Trophoblast cell (in vitro differentiated cells and primary cell): Measurements from ENCODE around the gene LRBA.

Experiments
- DNase-seq, 2 donors: peaks; one replicate each; pipeline ENCODE4 v3.0.0-alpha.2; 2016
- H2AFZ ChIP-seq: 2 replicates; pipeline ENCODE4 v1.6.1; 2013; ENCODE audit warnings: low read length, moderate library complexity, mild to moderate bottlenecking; ENCODE audit not compliant: insufficient read depth, poor library complexity
- H2AK5ac ChIP-seq: 2 replicates; pipeline ENCODE4 v1.6.1; 2013; ENCODE audit warnings: mild to moderate bottlenecking, low read length
- H2BK120ac ChIP-seq: 2 replicates; pipeline ENCODE4 v1.6.1; 2013; ENCODE audit warnings: low read length, mild to moderate bottlenecking, moderate library complexity; ENCODE audit not compliant: insufficient read depth, poor library complexity
- H2BK12ac ChIP-seq: 2 replicates; pipeline ENCODE4 v1.6.1; 2013; ENCODE audit warnings: mild to moderate bottlenecking, low read length, moderate library complexity
- H2BK5ac ChIP-seq: 2 replicates; pipeline ENCODE4 v1.6.1; 2013; ENCODE audit warnings: low read length, low read depth, moderate library complexity, mild to moderate bottlenecking; ENCODE audit not compliant: poor library complexity
- H3K14ac ChIP-seq: 2 replicates; pipeline ENCODE4 v1.6.1; 2013; ENCODE audit warnings: mild to moderate bottlenecking, low read length
- H3K18ac ChIP-seq: 2 replicates; pipeline ENCODE4 v1.6.1; 2013; ENCODE audit warnings: mild to moderate bottlenecking, low read length
- H3K23ac ChIP-seq: 2 replicates; pipeline ENCODE4 v1.6.1; 2013; ENCODE audit warnings: low read length
- H3K27ac ChIP-seq: 2 replicates; pipeline ENCODE4 v1.5.1; 2013; ENCODE audit warnings: low read depth, mild to moderate bottlenecking, inconsistent platforms, low read length, moderate library complexity
- H3K27me3 ChIP-seq: 2 replicates; pipeline ENCODE4 v1.6.1; 2013; ENCODE audit warnings: inconsistent platforms, mild to moderate bottlenecking, low read length, moderate library complexity; ENCODE audit not compliant: insufficient read depth
- H3K36me3 ChIP-seq, 2 experiments: 1 replicate in 1 of 2; 2 replicates in 1 of 2; pipeline ENCODE4 v1.6.1; 2013; ENCODE audit warnings: low read length in 2 of 2, mild to moderate bottlenecking in 2 of 2, moderate library complexity in 1 of 2; ENCODE audit not compliant: insufficient read depth in 2 of 2, control insufficient read depth in 1 of 2
- H3K4ac ChIP-seq: 2 replicates; pipeline ENCODE4 v1.6.1; 2013; ENCODE audit warnings: low read depth, mild to moderate bottlenecking, low read length, moderate library complexity
- H3K4me1 ChIP-seq, 2 experiments: 1 replicate in 1 of 2; 2 replicates in 1 of 2; pipeline ENCODE4 v1.6.1; 2013; ENCODE audit warnings: low read length in 2 of 2, mild to moderate bottlenecking in 2 of 2, moderate library complexity in 1 of 2; ENCODE audit not compliant: insufficient read depth in 2 of 2, control insufficient read depth in 1 of 2
- H3K4me2 ChIP-seq: 2 replicates; pipeline ENCODE4 v1.6.1; 2013; ENCODE audit warnings: inconsistent platforms, mild to moderate bottlenecking, low read length, moderate library complexity
- H3K4me3 ChIP-seq: 2 replicates; pipeline ENCODE4 v1.5.1; 2013; ENCODE audit warnings: mild to moderate bottlenecking, low read depth, low read length, inconsistent platforms
- H3K79me1 ChIP-seq: one replicate; pipeline ENCODE4 v1.6.1; 2013; ENCODE audit warnings: low read length
- H3K79me2 ChIP-seq: 2 replicates; pipeline ENCODE4 v1.6.1; 2013; ENCODE audit warnings: low read length, mild to moderate bottlenecking; ENCODE audit not compliant: control insufficient read depth, insufficient read depth, poor library complexity
- H3K9ac ChIP-seq: 2 replicates; pipeline ENCODE4 v1.6.1; 2013; ENCODE audit warnings: mild to moderate bottlenecking, low read length
- H3K9me3 ChIP-seq: 2 replicates; pipeline ENCODE4 v1.6.1; 2013; ENCODE audit warnings: low read depth, mild to moderate bottlenecking, control low read depth, inconsistent platforms, low read length; ENCODE audit not compliant: insufficient read depth
- H4K12ac ChIP-seq: 2 replicates; pipeline ENCODE4 v1.6.1; 2013; ENCODE audit warnings: low read depth, mild to moderate bottlenecking, low read length, moderate library complexity
- H4K8ac ChIP-seq: 2 replicates; pipeline ENCODE4 v1.6.1; 2013; ENCODE audit warnings: low read depth, mild to moderate bottlenecking, low read length, moderate library complexity
- H4K91ac ChIP-seq: one replicate; pipeline ENCODE4 v1.6.1; 2013; ENCODE audit warnings: low read depth, mild to moderate bottlenecking, low read length, moderate library complexity
- WGBS: extraction: QIAGEN DNeasy Blood & Tissue Kit; methylation state at CpG from one replicate; pipeline ENCODE4 v1.1.7; 2013; ENCODE audit warnings: missing lambda C conversion rate; ENCODE audit not compliant: insufficient read length, insufficient coverage; ENCODE audit errors: extremely low coverage; 5-methylcytosine and 5-hydroxymethylcytosine counted together

The LRBA gene

DNA sequence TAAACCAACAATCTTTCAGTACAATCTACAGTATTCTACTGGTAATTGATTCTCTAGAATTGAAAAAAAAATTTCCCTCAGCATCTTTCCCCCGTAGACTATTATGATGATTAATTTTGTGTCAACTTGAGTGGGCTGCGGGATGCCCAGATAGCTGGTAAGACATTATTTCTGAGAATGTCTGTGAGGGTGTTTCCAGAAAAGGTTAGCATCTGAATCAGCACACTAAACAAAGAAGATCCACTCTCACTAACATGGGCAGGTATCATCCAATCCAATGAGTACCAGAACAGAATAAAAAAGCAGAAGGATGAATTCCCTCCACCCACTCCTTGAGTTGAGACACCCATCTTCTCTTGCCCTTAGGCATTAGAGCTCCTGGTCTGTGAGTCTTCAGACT, 619.2 kb downstream of the LRBA start:
- H3K9ac ChIP-seq = no peak overlapping the region
- no peak overlapping the region for H2AK5ac ChIP-seq
- H3K4me2 ChIP-seq = no peak overlapping the region
- no peaks in the 10 kb centered on the region for H3K4me1 ChIP-seq
- H4K8ac ChIP-seq = no peak overlapping the region
- WGBS = no CpG with 5 or more reads among the region's 2 CpGs
- H3K36me3 ChIP-seq = no peaks in the 10 kb centered on the region
- H2AFZ ChIP-seq = no peak overlapping the region
- no peaks in the 10 kb centered on the region for H3K27me3 ChIP-seq
- no peak overlapping the region for H4K12ac ChIP-seq
- no peak overlapping the region for H2BK120ac ChIP-seq
- no peak overlapping the region for H3K4me3 ChIP-seq
- no peak overlapping the region for H3K4ac ChIP-seq
- H3K23ac ChIP-seq = no peak overlapping the region
- H3K14ac ChIP-seq = no peak overlapping the region
- no peak overlapping the region for H3K27ac ChIP-seq
- H4K91ac ChIP-seq = no peak overlapping the region
- H3K79me2 ChIP-seq = no peaks in the 10 kb centered on the region
- no peak overlapping the region for H2BK5ac ChIP-seq
- H3K9me3 ChIP-seq = peaks cover 3% of the 10 kb centered on the region
- no peak overlapping the region for H2BK12ac ChIP-seq
- H3K18ac ChIP-seq = no peak overlapping the region
- H3K79me1 ChIP-seq = no peaks in the 10 kb centered on the region
- DNase-seq = no peak

GRCh38 chr4:150394046-150394445, 621.0 kb downstream of the LRBA start:
- Histone ChIP-seq H3K27ac (no peak overlapping the region), H3K9ac (no peak overlapping the region), H4K8ac (no peak overlapping the region), H2AFZ (no peak overlapping the region), H3K79me2 (no peaks in the 10 kb centered on the region), H3K14ac (no peak overlapping the region), H4K91ac (no peak overlapping the region), H3K4me1 (no peaks in the 10 kb centered on the region), H3K79me1 (no peaks in the 10 kb centered on the region), H2AK5ac (no peak overlapping the region), H3K4me3 (no peak overlapping the region), H2BK12ac (no peak overlapping the region), H3K9me3 (peaks cover 3% of the 10 kb centered on the region), H3K23ac (no peak overlapping the region), H3K36me3 (no peaks in the 10 kb centered on the region), H3K18ac (no peak overlapping the region), H3K4ac (no peak overlapping the region), H3K27me3 (no peaks in the 10 kb centered on the region), H2BK5ac (no peak overlapping the region), H2BK120ac (no peak overlapping the region), H4K12ac (no peak overlapping the region), H3K4me2 (no peak overlapping the region)
- DNase-seq = no peak

DNA sequence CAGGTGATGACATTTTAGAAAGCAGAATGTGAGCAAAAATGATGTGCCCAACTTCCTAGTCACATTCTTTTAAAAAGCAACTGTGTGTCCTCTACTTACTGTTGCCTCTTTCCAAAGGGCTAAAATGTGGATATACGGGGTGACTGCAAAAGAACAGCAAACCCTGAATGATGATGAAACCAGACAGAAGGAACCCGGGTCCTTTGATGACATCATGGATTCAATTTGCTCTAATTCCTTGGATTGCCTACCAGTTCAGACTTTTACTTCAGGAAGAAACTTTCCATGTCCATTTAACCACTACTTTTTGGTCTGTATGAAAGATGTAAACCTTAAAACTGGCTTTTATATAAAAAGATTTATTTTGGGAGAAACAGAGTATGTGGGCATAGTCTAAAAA, 624.0 kb downstream of the LRBA start:
- H3K18ac ChIP-seq = no peak overlapping the region
- H3K27me3 ChIP-seq = no peaks in the 10 kb centered on the region
- no peak overlapping the region for H3K27ac ChIP-seq
- H3K9me3 ChIP-seq = peaks cover 3% of the 10 kb centered on the region
- no peak overlapping the region for H3K23ac ChIP-seq
- no peak overlapping the region for H3K14ac ChIP-seq
- H2BK5ac ChIP-seq = no peak overlapping the region
- no peak overlapping the region for H2AFZ ChIP-seq
- DNase-seq = no peak
- no peak overlapping the region for H3K4me3 ChIP-seq
- no peak overlapping the region for H4K12ac ChIP-seq
- H3K4me2 ChIP-seq = no peak overlapping the region
- no peaks in the 10 kb centered on the region for H3K36me3 ChIP-seq
- no CpG with 5 or more reads among the region's 2 CpGs for WGBS
- no peaks in the 10 kb centered on the region for H3K4me1 ChIP-seq
- H3K4ac ChIP-seq = no peak overlapping the region
- no peak overlapping the region for H4K91ac ChIP-seq
- H3K79me2 ChIP-seq = no peaks in the 10 kb centered on the region
- H3K79me1 ChIP-seq = no peaks in the 10 kb centered on the region
- H2BK12ac ChIP-seq = no peak overlapping the region
- no peak overlapping the region for H4K8ac ChIP-seq
- H2BK120ac ChIP-seq = no peak overlapping the region
- H3K9ac ChIP-seq = no peak overlapping the region
- H2AK5ac ChIP-seq = no peak overlapping the region

DNA sequence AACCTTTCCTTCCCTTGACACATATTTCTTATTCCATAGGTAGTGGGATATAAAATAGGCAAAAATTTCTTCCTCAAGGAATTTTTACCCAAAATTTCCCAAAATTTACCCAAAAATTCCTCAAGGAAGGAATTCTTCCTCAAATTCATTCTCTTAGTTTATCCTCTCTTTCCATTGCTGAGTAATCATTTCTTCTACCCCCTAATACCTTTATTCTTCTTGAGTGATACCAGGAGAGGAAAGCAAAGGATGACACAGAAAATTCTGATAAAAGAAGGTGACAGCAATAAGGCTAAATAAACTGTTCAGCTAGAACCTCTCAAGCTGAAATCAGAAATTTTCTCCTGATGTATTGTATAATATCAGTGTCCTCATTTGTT, 624.6 kb downstream of the LRBA start:
- Histone ChIP-seq H2AK5ac (no peak overlapping the region), H4K12ac (no peak overlapping the region), H2AFZ (no peak overlapping the region), H3K79me1 (no peaks in the 10 kb centered on the region), H3K9me3 (peaks cover 3% of the 10 kb centered on the region), H3K27me3 (no peaks in the 10 kb centered on the region), H2BK5ac (no peak overlapping the region), H2BK120ac (no peak overlapping the region), H4K8ac (no peak overlapping the region), H3K23ac (no peak overlapping the region), H3K79me2 (no peaks in the 10 kb centered on the region), H3K36me3 (no peaks in the 10 kb centered on the region), H2BK12ac (no peak overlapping the region), H3K14ac (no peak overlapping the region), H3K9ac (no peak overlapping the region), H3K27ac (no peak overlapping the region), H3K4me2 (no peak overlapping the region), H3K18ac (no peak overlapping the region), H3K4ac (no peak overlapping the region), H3K4me3 (no peak overlapping the region), H3K4me1 (no peaks in the 10 kb centered on the region), H4K91ac (no peak overlapping the region)
- no peak for DNase-seq
